B cell (primary cell): Measurements from ENCODE around the gene VKORC1. TPM values are rescaled to one million over a fixed set of nuclear protein-coding genes. Genes with fewer than 3 reads are reported as not detected.

ENCODE experiments used
- ATAC-seq: fragments of 200-7000 bp; cut with Tn5 transposase; one replicate; pipeline ENCODE4 v1.10.0; 2021; ENCODE audit warnings: low read depth, mild to moderate bottlenecking, moderate number of reproducible peaks, moderate library complexity
- CTCF ChIA-PET: fragments of 350-600 bp; sonication (Branson Sonifier 250); formaldehyde crosslinking; loops from one replicate; lab custom pipeline; 2021; ENCODE audit warnings: antibody characterized with exemption, inconsistent platforms; lab: Charles Lee
- POLR2A ChIA-PET: fragments of 350-600 bp; sonication (Branson Sonifier 250); formaldehyde crosslinking; loops from one replicate; lab custom pipeline; 2021; ENCODE audit warnings: antibody characterized with exemption; lab: Charles Lee
- DNase-seq: peaks from one replicate; pipeline ENCODE4 v3.0.0; 2013
- H2AFZ ChIP-seq: 2 replicates; pipeline ENCODE4 v1.6.1; 2012; ENCODE audit warnings: mild to moderate bottlenecking, low read depth, low read length; ENCODE audit not compliant: insufficient read depth, poor library complexity, severe bottlenecking
- H3K27ac ChIP-seq, 2 donors: 1 replicate in 1 of 2; 2 replicates in 1 of 2; pipeline ENCODE4 v1.5.1; 2012 to 2013; ENCODE audit warnings: low read length in 2 of 2, mild to moderate bottlenecking in 2 of 2, moderate library complexity in 1 of 2
- H3K27me3 ChIP-seq, 4 experiments: fragments of 200-600 bp in 1 of 4; sonication (generic) in 1 of 4; replicated peaks in 1 of 4; 1 replicate in 2 of 4; 2 replicates in 2 of 4; pipeline versions ENCODE4 v1.6.1 to v1.7.0; 2013 to 2016; ENCODE audit warnings: low read length in 3 of 4, mild to moderate bottlenecking in 2 of 4, mixed read lengths in 1 of 4, moderate library complexity in 1 of 4; ENCODE audit not compliant: insufficient read depth in 4 of 4, control insufficient read depth in 3 of 4; ENCODE audit errors: control extremely low read depth in 1 of 4
- H3K36me3 ChIP-seq, 2 experiments: replicated peaks in 1 of 2; 1 replicate in 1 of 2; 2 replicates in 1 of 2; pipeline versions ENCODE4 v1.6.1 to v1.7.1; 2013; ENCODE audit warnings: low read length in 1 of 2; ENCODE audit not compliant: insufficient read depth in 2 of 2, control insufficient read depth in 1 of 2; ENCODE audit errors: control extremely low read depth in 1 of 2, extremely low read depth in 1 of 2
- H3K4me1 ChIP-seq, 2 donors: fragments of 200-600 bp in 1 of 2; sonication (generic) in 1 of 2; 1 replicate in 1 of 2; 2 replicates in 1 of 2; pipeline versions ENCODE4 v1.5.1 to v1.6.1; 2013 to 2017; ENCODE audit warnings: low read length in 2 of 2; ENCODE audit not compliant: control insufficient read depth in 2 of 2, insufficient read depth in 2 of 2
- H3K4me2 ChIP-seq: replicated peaks from 2 replicates; pipeline ENCODE3; 2012; ENCODE audit warnings: mild to moderate bottlenecking, low read depth, low read length; ENCODE audit not compliant: poor library complexity, severe bottlenecking
- H3K4me3 ChIP-seq, 5 experiments: fragments of 200-600 bp in 1 of 5; sonication (generic) in 1 of 5; 1 replicate in 3 of 5; 2 replicates in 2 of 5; pipeline versions ENCODE4 v1.5.1 to v1.7.0; 2011 to 2016; ENCODE audit warnings: low read length in 4 of 5, mild to moderate bottlenecking in 4 of 5, low read depth in 2 of 5, control low read depth in 1 of 5, moderate library complexity in 1 of 5; ENCODE audit not compliant: insufficient read depth in 1 of 5; ENCODE audit errors: control extremely low read depth in 1 of 5, extremely low read depth in 1 of 5
- H3K79me2 ChIP-seq: fragments of 200-600 bp; sonication (generic); one replicate; pipeline ENCODE4 v1.6.0; 2016; ENCODE audit warnings: low read length; ENCODE audit not compliant: control insufficient read depth, insufficient read depth
- H3K9ac ChIP-seq: fragments of 200-600 bp; sonication (generic); 2 replicates; pipeline ENCODE4 v1.6.1; 2017; ENCODE audit warnings: mild to moderate bottlenecking, low read length, moderate library complexity
- H3K9me3 ChIP-seq, 3 donors: one replicate each; pipeline versions ENCODE4 v1.6.1 to v1.7.1; 2013; ENCODE audit warnings: low read length in 2 of 3; ENCODE audit not compliant: control insufficient read depth in 2 of 3, insufficient read depth in 1 of 3; ENCODE audit errors: control extremely low read depth in 1 of 3
- H4K20me1 ChIP-seq: 2 replicates; pipeline ENCODE4 v1.6.0; 2012; ENCODE audit warnings: mild to moderate bottlenecking, low read length; ENCODE audit not compliant: insufficient read depth, control insufficient read depth, poor library complexity, severe bottlenecking
- H3K27ac Mint-ChIP-seq: one replicate; pipeline ENCODE4 v1.8.0; 2021; ENCODE audit warnings: mixed read lengths
- H3K27me3 Mint-ChIP-seq: one replicate; pipeline ENCODE4 v1.8.0; 2021; ENCODE audit warnings: mixed read lengths
- H3K4me1 Mint-ChIP-seq: one replicate; pipeline ENCODE4 v1.8.0; 2021; ENCODE audit warnings: mixed read lengths
- H3K4me3 Mint-ChIP-seq: one replicate; pipeline ENCODE4 v1.8.0; 2021; ENCODE audit warnings: mixed read lengths
- H3K9me3 Mint-ChIP-seq: one replicate; pipeline ENCODE4 v1.8.0; 2022; ENCODE audit warnings: mixed read lengths; ENCODE audit not compliant: insufficient read depth
- CTCF ChIP-seq: fragments of 200-600 bp; IDR thresholded peaks from one replicate; pipeline ENCODE4 v1.8.0; 2022; ENCODE audit warnings: antibody characterized with exemption, mild to moderate bottlenecking
- EZH2 ChIP-seq: IDR thresholded peaks from 2 replicates; pipeline ENCODE4 v1.6.1; 2012; ENCODE audit warnings: borderline replicate concordance, low read depth, mild to moderate bottlenecking, moderate library complexity, low read length; ENCODE audit not compliant: insufficient read depth, poor library complexity, severe bottlenecking
- WGBS: methylation state at CpG from one replicate; pipeline ENCODE4 v1.1.5; 2013; ENCODE audit warnings: missing lambda C conversion rate; ENCODE audit not compliant: insufficient coverage; 5-methylcytosine and 5-hydroxymethylcytosine counted together
- intact Hi-C: fragments of 100-400 bp; cut with micrococcal nuclease; formaldehyde crosslinking; loops from one replicate; pipeline ENCODE4 v1.10.0; 2022
- polyA plus RNA-seq: library from polyadenylated mRNA; depleted of rRNA; stranded (reverse); fragments of >200 nt; gene quantifications from 2 replicates; pipeline ENCODE4 v1.2.3, GENCODE V29; 2012
- total RNA-seq, 2 donors: library from RNA; stranded (reverse); fragments of 120-200 nt in 1 of 2; gene quantifications; 1 replicate in 1 of 2; 2 replicates in 1 of 2; pipeline versions ENCODE4 v1.2.3 to v1.2.4, GENCODE V29; 2013 to 2022

VKORC1 gene
- total and polyA plus RNA-seq, 2 donors (not counting 1 experiment from before 2014, with no cell fraction given), result 31.8 to 45.7 TPM

- WGBS, result 83% methylated on average over 12 of the region's 18 CpGs
These were observed 40.3 kb upstream of the VKORC1 start for GRCh38 chr16:31134625-31135534.

More at GRCh38 chr16:31134625-31135534, 40.3 kb upstream of the VKORC1 start:
- Mint-ChIP-seq H3K4me3 (no peak overlapping the region), H3K4me1 (no peaks in the 10 kb centered on the region), H3K9me3 (no peaks in the 10 kb centered on the region), H3K27ac (no peak overlapping the region), H3K27me3 (no peaks in the 10 kb centered on the region)
- Histone ChIP-seq H3K79me2 (no peaks in the 10 kb centered on the region), H3K9me3 (no peaks in the 10 kb centered on the region), H3K4me1 (no peaks in the 10 kb centered on the region), H3K4me3 (no peak overlapping the region), H3K4me2 (no peak overlapping the region), H3K27me3 (no peaks in the 10 kb centered on the region), H3K36me3 (peaks cover 0 to 25% of the 10 kb centered on the region in 2 experiments), H2AFZ (no peak overlapping the region), H4K20me1 (no peaks in the 10 kb centered on the region), H3K27ac (no peak overlapping the region), H3K9ac (no peak overlapping the region)
- DNase-seq, result peak; percentile 4
- ATAC-seq, result no peak
- ChIA-PET CTCF (no interaction called here), POLR2A (interaction anchor here (0.5 kb wide), 2 partner anchors 14 to 1344 kb away, joined by 3 to 4 read pairs; partner anchors contain the start of gene KIF22)
- no peak for TF ChIP-seq CTCF
- no peak for TF ChIP-seq EZH2
- intact Hi-C loops, result no loop called here
